ENCODE measurements around the gene EEF1A2.

EEF1A2 gene

GRCh38 chr20:63456429-63457284 is 42.2 kb downstream of the EEF1A2 start:
- Histone ChIP-seq H3K27ac (no peak overlapping the region), H3K9ac (ENCODE audit: insufficient read length) (no peak overlapping the region), H3K9me3 (ENCODE audit: low read depth, low read length) (no peaks in the 10 kb centered on the region), H3K4me3 (no peak overlapping the region), H3K36me3 (ENCODE audit: insufficient read depth, low read length) (no peaks in the 10 kb centered on the region)
- no peak for DNase-seq (ENCODE audit: low read depth, low spot score)
- no peak for TF ChIP-seq EZH2 (IDR thresholded peaks at IDR 0.05)
- TF ChIP-seq FOXP2 (optimal IDR thresholded peaks at IDR 0.05; ENCODE audit: control extremely low read depth, extremely low read length, insufficient read depth), result no peak
- TF ChIP-seq POLR2AphosphoS5 (IDR thresholded peaks at IDR 0.05; ENCODE audit: borderline replicate concordance, low read depth, low read length), result no peak

- Histone ChIP-seq H3K9ac (ENCODE audit: insufficient read length) (no peak overlapping the region), H3K27ac (no peak overlapping the region), H3K4me3 (no peak overlapping the region), H3K9me3 (ENCODE audit: low read depth, low read length) (no peaks in the 10 kb centered on the region), H3K36me3 (ENCODE audit: insufficient read depth, low read length) (no peaks in the 10 kb centered on the region)
- no peak for DNase-seq (ENCODE audit: low read depth, low spot score)
- TF ChIP-seq POLR2AphosphoS5 (IDR thresholded peaks at IDR 0.05; ENCODE audit: borderline replicate concordance, low read depth, low read length) (no peak), FOXP2 (optimal IDR thresholded peaks at IDR 0.05; ENCODE audit: control extremely low read depth, extremely low read length, insufficient read depth) (no peak), EZH2 (IDR thresholded peaks at IDR 0.05) (no peak)
Measured at GRCh38 chr20:63455568-63455859, 43.4 kb downstream of the EEF1A2 start.

GRCh38 chr20:63454731-63455567 is 43.9 kb downstream of the EEF1A2 start:
- no peak overlapping the region for H3K9ac ChIP-seq (ENCODE audit: insufficient read length)
- TF ChIP-seq FOXP2 (optimal IDR thresholded peaks at IDR 0.05; ENCODE audit: control extremely low read depth, extremely low read length, insufficient read depth) (no peak), EZH2 (IDR thresholded peaks at IDR 0.05) (no peak), POLR2AphosphoS5 (IDR thresholded peaks at IDR 0.05; ENCODE audit: borderline replicate concordance, low read depth, low read length) (no peak)
- no peak overlapping the region for H3K27ac ChIP-seq
- no peak for DNase-seq (ENCODE audit: low read depth, low spot score)
- no peaks in the 10 kb centered on the region for H3K36me3 ChIP-seq (ENCODE audit: insufficient read depth, low read length)
- no peak overlapping the region for H3K4me3 ChIP-seq
- no peaks in the 10 kb centered on the region for H3K9me3 ChIP-seq (ENCODE audit: low read depth, low read length)

GRCh38 chr20:63452821-63453523 is 45.9 kb downstream of the EEF1A2 start:
- H3K9me3 ChIP-seq (ENCODE audit: low read depth, low read length), result no peaks in the 10 kb centered on the region
- no peaks in the 10 kb centered on the region for H3K36me3 ChIP-seq (ENCODE audit: insufficient read depth, low read length)
- no peak for DNase-seq (ENCODE audit: low read depth, low spot score)
- no peak overlapping the region for H3K4me3 ChIP-seq
- no peak for TF ChIP-seq FOXP2 (optimal IDR thresholded peaks at IDR 0.05; ENCODE audit: control extremely low read depth, extremely low read length, insufficient read depth)
- TF ChIP-seq EZH2 (IDR thresholded peaks at IDR 0.05), result no peak
- no peak for TF ChIP-seq POLR2AphosphoS5 (IDR thresholded peaks at IDR 0.05; ENCODE audit: borderline replicate concordance, low read depth, low read length)
- no peak overlapping the region for H3K9ac ChIP-seq (ENCODE audit: insufficient read length)
- H3K27ac ChIP-seq, result no peak overlapping the region

GRCh38 chr20:63452341-63452740 is 46.5 kb downstream of the EEF1A2 start:
- Histone ChIP-seq H3K9ac (ENCODE audit: insufficient read length) (no peak overlapping the region), H3K4me3 (no peak overlapping the region), H3K27ac (no peak overlapping the region), H3K36me3 (ENCODE audit: insufficient read depth, low read length) (no peaks in the 10 kb centered on the region), H3K9me3 (ENCODE audit: low read depth, low read length) (no peaks in the 10 kb centered on the region)
- DNase-seq (ENCODE audit: low read depth, low spot score), result no peak
- TF ChIP-seq FOXP2 (optimal IDR thresholded peaks at IDR 0.05; ENCODE audit: control extremely low read depth, extremely low read length, insufficient read depth), result no peak
- no peak for TF ChIP-seq EZH2 (IDR thresholded peaks at IDR 0.05)
- no peak for TF ChIP-seq POLR2AphosphoS5 (IDR thresholded peaks at IDR 0.05; ENCODE audit: borderline replicate concordance, low read depth, low read length)

GRCh38 chr20:63451821-63452220 is 47.1 kb downstream of the EEF1A2 start:
- Histone ChIP-seq H3K4me3 (no peak overlapping the region), H3K36me3 (ENCODE audit: insufficient read depth, low read length) (no peaks in the 10 kb centered on the region), H3K9ac (ENCODE audit: insufficient read length) (no peak overlapping the region), H3K9me3 (ENCODE audit: low read depth, low read length) (no peaks in the 10 kb centered on the region), H3K27ac (no peak overlapping the region)
- TF ChIP-seq POLR2AphosphoS5 (IDR thresholded peaks at IDR 0.05; ENCODE audit: borderline replicate concordance, low read depth, low read length) (no peak), FOXP2 (optimal IDR thresholded peaks at IDR 0.05; ENCODE audit: control extremely low read depth, extremely low read length, insufficient read depth) (no peak), EZH2 (IDR thresholded peaks at IDR 0.05) (no peak)
- DNase-seq (ENCODE audit: low read depth, low spot score), result no peak

- H3K4me3 ChIP-seq, result no peak overlapping the region
- H3K9me3 ChIP-seq (ENCODE audit: low read depth, low read length), result no peaks in the 10 kb centered on the region
- H3K27ac ChIP-seq, result no peak overlapping the region
- no peak overlapping the region for H3K9ac ChIP-seq (ENCODE audit: insufficient read length)
- DNase-seq (ENCODE audit: low read depth, low spot score), result no peak
- no peak for TF ChIP-seq FOXP2 (optimal IDR thresholded peaks at IDR 0.05; ENCODE audit: control extremely low read depth, extremely low read length, insufficient read depth)
- no peak for TF ChIP-seq EZH2 (IDR thresholded peaks at IDR 0.05)
- TF ChIP-seq POLR2AphosphoS5 (IDR thresholded peaks at IDR 0.05; ENCODE audit: borderline replicate concordance, low read depth, low read length), result no peak
- H3K36me3 ChIP-seq (ENCODE audit: insufficient read depth, low read length), result no peaks in the 10 kb centered on the region
Measured at GRCh38 chr20:63449796-63450730, 48.8 kb downstream of the EEF1A2 start.

Data from SK-N-MC (cell line).